Cardiac septum (tissue), 1 donor: ENCODE data around the gene PLK1. TPM values are rescaled to one million over a fixed set of nuclear protein-coding genes. Genes with fewer than 3 reads are reported as not detected.
A peak's percentile ranks its signal among the peaks of the same experiment; 100 is the strongest.
"Not testable (repeated sequence)": the region's sequence is repeated elsewhere in the genome, so short reads cannot be mapped to it uniquely, and the experiment has no call there.

ENCODE experiments used
- DNase-seq: peaks from one replicate; pipeline ENCODE4 v3.0.0-alpha.2; 2020; ENCODE audit warnings: low spot score
- intact Hi-C: fragments of 100-400 bp; cut with DNase I; formaldehyde crosslinking; loops from one replicate; pipeline ENCODE4 v1.14.0; 2022
- total RNA-seq: library from RNA; stranded (reverse); fragmentation: NEBNext Ultra II Directional; extraction: Animal tissue kit (Norgen Biotek cat#: 25700); gene quantifications from one replicate; pipeline ENCODE4 v1.2.1, GENCODE V29; 2021
- donor health status: DM: no; HTN: no; CAD: no.

PLK1 gene
- total RNA-seq, 1 donor from 2014 or later = 0.54 TPM

DNA sequence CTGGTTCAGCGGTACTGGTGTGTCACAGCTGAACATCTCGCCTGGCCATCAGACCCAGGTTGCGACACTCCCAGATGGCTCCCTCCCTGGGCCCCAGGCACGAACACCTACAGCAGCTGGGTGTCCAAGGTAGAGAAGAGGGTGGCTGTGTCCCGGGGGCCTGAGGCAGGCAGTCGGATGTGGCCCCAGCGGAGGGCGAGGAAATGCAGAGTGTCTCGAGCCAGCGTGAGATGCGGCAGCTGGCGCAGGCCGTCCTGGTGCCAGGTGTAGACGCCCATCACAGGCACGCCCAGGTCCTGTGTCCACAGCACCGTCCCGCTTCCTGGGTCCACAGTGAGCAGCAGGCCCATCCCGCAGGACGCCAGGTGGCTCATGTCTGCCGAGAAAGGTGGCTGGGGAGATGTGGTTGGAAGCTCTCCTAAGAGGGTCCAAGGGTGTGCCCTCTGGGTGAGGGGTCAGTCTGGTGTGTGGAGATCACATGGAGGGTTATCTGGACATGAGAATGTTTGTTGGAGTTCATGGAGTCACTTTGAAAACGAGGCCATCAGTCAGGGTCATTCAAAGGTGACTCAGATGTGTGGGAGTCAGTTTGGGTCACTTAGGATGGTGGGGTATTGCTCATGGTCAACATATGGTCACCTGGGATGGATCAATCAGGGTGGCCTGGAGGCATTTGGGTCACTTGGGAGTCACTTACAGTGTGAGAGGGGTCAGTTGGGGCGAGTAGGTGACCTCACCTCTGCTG lies 26.3 kb downstream of the PLK1 start:
- no peak for DNase-seq
- intact Hi-C loops = no loop called here

DNA sequence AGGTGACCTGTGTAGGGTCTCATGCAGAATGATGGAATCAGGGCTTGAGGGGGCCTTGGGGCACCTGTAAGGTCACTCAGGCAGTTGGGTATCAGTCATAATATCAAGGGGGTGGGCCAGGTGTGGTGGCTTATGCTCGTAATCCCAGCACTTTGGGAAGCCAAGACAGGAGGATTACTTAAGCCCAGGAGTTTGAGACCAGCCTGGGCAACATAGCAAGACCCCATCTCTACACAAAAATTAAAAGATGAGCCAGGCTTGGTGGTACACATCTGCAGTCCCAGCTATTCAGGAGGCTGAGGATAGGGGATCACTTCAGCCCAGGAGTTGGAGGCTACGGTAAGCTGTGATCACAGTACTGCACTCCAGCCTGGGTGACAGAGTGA lies 26.8 kb downstream of the PLK1 start:
- no peak for DNase-seq
- intact Hi-C loops = no loop called here

DNA sequence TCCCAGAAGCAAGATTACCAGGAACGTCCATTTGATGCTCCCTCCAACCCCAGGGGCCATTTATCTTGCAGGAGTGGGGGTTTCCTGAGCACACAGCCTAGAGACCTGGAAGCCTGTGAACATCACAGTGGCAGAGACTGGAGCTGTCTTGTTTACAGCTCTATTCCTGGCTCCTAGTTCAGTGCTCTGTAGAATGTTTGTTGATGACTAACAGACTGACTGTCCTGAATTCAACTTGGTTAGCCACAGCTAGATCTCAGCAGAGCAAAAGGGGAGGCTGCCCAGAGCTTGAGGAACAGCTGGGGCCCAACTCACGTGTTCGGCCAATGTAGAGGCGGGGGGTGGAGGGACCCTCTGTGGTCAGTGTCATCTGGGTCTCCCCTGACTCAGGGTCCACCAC lies 27.8 kb downstream of the PLK1 start:
- DNase-seq = no peak
- intact Hi-C loops = no loop called here

DNA sequence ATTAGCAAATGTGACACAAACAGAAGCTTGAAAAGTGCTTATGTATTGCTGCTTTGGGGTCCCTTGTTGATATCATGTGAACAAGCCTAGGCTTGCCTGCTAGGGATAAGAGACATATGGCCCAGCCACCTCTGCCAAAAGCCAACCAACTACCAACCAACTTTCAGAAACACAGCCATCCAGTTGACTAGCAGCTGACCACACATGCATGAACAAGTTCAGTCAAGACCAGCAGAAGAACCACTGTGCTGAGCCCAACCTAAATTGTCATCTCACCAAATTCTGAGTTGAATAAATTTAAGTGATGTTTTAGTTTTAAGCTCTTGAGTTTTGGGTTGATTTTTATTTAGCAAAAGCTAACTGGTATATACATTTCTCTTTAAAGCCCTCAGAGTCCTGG lies 30.8 kb downstream of the PLK1 start:
- no peak for DNase-seq
- intact Hi-C loops = no loop called here

DNA sequence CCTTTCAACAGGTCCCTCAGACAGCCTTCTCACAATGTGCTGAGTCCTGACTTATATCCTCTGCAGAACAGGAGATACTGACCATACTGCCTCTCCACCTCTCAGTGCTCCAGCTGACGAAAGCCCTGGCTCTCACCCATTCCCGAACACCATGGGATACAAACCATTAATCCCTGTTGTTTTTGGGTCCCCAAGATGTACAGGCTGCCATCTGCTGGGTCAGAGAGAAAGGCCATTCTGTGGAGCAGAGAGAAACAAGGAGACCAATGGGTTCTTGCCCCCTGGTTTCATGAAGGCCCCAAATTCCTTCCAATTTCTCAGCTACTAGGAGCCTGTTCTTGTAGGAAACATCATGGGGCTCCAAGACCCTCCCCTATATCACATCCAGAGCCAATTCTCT lies 31.3 kb downstream of the PLK1 start:
- intact Hi-C loops = no loop called here
- no peak for DNase-seq

DNA sequence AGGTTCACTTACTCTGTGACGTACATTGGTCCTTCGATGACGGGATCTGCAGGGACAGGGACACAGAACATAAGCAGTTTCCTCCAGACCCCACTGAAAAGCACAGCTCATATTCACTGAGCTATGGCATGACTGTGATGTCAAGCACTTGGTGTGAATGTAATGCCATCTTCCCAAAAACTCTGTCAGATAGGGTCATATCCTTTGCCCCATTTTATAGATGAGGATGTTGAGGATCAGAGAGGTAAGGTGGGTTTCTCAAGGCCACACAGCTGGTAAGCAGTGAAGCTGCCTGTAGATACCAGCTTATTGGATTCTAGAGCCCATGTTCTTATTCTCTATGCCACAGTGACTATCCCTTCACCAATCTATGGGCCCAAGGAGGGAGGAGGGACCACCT lies 31.8 kb downstream of the PLK1 start:
- intact Hi-C loops = no loop called here
- DNase-seq = no peak

DNA sequence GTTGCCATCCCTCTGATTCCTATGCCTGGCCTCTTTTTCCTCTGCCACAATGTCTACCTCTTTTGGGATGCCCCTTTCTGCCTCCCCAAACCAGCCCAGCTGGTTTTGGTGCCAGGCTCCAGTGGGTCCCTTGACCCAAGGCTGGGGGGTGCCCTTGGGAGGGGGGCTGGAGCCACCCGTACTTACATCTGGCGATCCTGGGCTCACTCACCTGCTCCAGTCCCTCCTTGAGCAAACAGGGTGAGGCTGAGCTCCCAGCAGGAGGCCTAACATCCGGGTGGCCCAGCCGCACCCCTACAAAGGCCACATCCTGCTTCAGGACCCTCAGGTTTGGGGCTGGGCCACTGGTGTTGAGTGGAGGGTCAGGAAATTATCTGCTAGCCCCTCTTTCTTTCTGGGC lies 33.1 kb downstream of the PLK1 start:
- peak; percentile 26 for DNase-seq
- intact Hi-C loops = no loop called here

DNA sequence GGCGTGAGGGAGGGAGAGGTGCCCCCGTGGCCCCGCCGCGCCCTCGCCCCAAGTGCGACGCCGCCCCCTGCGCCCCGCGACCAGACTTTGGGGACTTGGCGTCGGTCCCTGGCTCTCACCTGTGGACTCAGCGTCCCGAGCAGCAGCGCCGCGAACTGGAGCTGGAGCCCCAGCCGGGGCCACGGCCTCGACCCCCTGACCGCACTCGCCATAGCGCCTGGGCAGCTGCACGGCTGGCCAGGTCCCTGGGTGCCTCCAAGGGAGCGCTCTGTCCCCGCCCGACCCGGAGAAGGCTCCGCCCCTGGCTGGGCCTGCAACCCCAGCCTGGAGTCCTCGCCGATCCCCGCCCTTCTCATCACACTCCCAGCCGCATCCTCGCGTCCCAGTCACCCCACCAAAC lies 34.3 kb downstream of the PLK1 start, which contains the start of gene ERN2:
Gene ERN2 (minus strand): TSS at position 247 of the 400 bp plus-strand sequence. CDS start 35 bp downstream, at position 212.
- intact Hi-C loops = no loop called here
- DNase-seq = peak; percentile 57

DNA sequence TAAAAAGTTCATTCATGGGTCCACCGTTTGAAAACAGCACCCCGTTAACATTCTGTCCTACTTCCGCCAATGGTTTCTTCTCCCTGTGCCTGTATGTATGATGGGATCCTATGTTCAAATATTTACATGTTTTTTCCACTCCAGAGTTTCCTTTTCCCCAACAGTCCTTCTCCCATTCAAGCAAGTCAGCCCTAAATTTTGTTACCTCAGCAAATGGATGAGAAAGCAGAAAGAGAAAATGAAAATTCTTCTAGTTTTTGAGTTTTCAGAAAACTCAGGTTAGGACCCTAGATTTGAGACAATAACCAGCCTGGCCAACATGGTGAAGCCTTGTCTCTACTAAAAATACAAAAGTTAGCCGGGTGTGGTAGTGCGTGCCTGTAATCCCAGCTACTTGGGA lies 37.8 kb downstream of the PLK1 start:
- intact Hi-C loops = no loop called here
- DNase-seq = no peak

DNA sequence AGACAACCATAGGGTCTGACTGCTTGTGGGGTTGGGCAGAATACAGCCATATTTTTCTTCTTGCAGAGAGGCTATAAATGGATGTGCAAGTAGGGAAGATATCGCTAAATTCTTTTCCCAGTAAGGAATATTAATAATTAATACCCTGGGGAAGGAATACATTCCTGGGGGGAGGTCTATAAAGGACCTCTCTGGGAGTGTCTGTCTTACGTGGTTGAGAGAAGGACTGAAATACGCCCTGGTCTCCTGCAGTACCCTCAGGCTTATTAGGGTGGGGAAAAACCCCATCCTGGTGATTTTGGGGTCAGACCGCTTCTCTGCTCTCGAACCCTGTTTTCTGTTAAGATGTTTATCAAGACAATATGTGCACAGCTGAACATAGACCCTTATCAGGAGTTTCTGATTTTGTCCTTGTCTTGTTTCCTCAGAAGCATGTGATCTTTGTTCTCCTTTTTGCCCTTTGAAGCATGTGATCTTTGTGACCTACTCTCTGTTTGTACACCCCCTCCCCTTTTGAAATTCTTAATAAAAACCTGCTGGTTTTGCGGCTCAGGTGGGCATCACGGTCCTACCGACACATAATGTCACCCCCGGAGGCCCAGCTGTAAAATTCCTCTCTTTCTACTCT lies 44.0 kb downstream of the PLK1 start:
- DNase-seq, intact Hi-C loops: not testable (repeated sequence)

DNA sequence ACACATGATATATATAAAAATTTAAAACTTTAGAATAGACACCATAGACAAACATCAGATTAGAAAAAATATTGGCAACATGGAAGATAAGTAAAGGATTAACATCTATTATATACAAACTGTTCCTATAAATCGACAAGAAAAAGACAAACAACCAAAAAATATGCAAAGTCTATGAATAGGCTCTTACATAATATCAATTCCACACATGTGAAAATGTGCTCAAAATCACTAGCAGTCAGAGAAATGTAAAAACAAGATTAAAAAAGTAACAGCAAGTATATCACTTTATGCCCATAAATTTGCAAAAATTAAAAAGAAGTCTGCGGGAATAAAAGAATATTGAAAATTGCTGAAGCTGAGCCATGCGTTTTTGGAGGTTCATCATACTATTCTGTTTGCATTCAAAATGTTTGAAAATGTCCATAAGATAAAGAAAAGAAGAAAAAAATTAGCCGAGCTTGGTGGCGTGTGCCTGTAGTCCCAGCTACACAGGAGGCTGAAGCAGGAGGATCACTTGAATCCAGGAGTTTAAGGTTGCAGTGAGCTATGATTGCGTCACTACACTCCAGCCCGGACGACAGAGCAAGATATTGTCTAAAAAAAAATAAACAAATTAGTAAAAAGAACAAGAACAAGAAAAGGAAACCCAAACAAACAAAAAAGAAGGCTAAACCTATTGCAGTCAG lies 45.6 kb downstream of the PLK1 start:
- intact Hi-C loops = no loop called here
- DNase-seq = no peak

DNA sequence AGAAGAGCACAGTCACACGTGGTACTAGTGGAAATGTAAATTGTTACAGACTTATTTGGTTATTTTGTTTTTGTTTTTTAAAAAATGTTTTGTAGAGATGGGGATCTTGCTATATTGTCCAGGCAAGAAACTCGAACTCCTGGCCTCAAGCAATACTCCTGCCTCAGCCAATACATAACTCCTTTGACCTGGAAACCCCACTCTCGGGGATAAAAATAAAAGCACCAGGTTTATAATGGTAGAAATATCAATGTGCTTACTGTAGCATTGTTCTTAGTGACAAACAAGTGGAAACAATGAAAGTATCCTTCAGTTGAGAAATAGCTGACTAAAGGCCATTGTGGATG lies 46.1 kb downstream of the PLK1 start:
- DNase-seq = no peak
- intact Hi-C loops = no loop called here

DNA sequence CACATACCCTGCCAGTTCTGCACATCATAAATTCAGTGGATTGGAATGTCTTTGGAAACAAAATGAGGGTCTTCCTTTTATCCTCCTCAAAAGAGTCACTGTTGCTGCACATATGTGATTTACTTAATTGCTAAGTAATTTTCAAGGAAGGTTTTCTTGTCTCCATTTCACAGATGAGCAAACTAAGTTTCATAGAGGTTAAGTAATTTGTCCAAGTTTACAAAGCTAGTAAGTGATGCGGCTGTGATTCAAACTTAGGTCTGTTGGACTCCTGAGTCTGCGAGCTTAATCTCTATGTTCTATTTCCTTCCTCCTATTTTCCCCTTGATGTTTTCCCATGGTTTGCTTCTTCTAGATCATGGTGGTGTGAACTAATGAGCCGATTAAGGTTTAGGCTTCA lies 48.0 kb downstream of the PLK1 start:
- intact Hi-C loops = no loop called here
- no peak for DNase-seq

DNA sequence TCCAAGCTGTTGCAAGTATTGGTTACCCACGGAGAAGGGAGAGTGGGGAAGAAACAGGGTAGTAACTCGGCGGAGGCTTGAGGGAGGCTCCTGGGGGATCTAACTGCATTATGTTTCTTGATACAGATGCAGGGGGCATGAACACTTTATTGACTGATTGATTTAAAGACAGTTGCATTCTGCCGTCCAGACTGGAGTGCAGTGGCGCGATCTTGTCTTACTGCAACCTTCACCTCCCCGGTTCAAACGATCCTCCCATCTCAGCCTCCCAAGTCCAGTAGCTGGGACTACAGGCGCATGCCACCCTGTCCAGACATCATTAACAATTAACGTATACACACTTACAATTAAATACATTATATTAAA lies 49.4 kb downstream of the PLK1 start:
- intact Hi-C loops = no loop called here
- no peak for DNase-seq

DNA sequence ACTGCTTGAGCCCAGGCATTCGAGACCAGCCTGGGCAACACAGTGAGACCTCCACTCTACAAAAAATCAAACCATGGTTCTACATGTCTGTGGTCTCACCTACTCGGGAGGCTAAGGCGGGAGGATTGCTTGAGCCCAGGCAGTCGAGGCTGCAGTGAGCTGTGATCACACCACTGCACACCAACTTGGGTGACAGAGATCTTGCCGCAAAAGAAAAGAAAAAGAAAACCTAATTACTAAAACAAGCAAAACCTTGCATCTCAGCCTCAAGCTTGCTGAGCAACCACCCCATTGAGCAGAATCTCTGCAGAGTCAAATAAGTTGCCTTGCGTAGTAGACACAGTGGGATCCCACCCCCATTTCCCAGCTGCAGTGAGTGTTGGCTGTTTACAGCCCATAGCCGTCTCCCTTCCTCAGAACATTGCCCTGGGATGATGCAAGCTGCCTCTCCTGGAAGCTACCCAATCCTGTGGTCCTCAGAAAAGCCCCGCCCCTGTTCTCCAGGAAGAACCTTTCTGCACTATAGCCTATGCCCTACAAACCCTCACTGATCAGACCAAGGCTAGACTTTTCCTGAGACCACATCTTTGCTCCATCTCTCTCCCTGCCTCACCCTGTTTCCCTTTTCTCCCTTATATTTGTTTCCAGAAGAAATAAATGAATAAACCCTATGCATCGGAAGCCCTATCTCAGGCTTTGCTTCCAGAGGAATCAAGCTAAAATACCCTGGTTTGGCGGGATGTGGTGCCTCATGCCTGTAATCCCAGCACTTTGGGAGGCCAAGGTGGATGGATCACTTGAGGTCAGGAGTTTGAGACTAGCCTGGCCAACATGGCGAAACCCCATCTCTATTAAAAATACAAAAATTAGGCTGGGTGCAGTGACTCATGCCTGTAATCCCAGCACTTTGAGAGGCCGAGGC lies 51.1 kb downstream of the PLK1 start:
- intact Hi-C loops = no loop called here
- no peak for DNase-seq

DNA sequence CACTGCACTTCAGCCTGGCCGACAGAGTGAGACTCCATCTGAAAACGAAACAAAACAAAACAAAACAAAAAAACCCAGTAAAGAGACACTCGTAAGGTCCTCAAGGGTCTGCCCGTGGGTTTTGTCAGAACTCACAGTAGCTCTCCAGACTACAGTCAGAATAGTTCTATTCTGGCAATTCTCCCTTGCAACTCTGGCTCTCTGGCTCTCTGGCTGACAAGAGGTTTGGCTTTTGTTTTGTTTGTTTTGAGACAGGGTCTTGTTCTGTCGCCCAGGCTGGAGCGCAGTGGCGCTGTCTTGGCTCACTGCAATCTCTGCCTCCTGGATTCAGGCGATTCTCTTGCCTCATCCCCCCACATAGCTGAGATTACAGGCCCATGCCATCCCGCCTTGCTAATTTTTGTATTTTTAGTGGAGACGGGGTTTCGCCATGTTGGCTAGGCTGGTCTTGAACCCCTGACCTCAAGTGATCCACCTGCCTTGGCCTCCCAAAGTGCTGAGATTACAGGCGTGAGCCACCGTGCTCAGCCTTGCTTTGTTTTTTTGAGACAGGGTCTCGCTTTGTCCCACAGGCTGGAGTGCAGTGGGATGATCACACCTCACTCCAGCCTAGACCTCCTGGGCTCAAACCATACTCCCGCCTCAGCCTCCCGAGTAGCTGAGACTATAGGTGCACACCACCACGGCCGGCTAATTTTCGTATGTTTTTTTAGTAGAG lies 55.6 kb downstream of the PLK1 start:
- no peak for DNase-seq
- intact Hi-C loops = no loop called here

DNA sequence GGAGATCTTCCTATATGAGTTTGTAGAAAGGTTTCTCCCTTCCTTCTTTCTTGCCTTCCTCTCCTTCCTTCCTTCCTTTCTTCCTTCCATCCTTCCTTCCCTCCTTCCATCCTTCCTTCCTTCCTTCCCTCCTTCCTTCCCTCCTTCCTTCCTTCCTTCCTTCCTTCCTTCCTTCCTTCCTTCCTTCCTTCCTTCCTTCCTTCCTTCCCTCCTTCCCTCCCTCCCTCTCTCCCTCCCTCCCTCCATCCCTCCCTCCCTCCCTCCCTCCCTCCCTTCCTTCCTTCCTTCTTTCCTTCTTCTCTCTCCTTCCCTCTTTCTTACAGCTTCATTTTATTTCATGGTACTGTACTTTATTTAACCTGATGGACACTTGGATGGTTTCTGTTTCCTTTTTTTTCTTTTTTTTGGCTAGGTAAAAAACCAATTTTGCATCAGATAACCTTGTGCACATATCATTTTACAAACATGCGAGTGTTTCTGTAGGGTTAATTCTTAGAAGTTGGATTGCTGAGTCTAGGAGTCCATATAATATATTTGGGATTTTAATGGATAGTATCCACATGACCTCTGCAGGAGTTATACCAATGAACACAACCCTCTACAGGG lies 58.8 kb downstream of the PLK1 start:
- intact Hi-C loops = loop anchor here (5.0 kb wide), 1 partner anchor 300 kb away; no protein-coding TSS in a partner anchor
- DNase-seq = not testable (repeated sequence)

DNA sequence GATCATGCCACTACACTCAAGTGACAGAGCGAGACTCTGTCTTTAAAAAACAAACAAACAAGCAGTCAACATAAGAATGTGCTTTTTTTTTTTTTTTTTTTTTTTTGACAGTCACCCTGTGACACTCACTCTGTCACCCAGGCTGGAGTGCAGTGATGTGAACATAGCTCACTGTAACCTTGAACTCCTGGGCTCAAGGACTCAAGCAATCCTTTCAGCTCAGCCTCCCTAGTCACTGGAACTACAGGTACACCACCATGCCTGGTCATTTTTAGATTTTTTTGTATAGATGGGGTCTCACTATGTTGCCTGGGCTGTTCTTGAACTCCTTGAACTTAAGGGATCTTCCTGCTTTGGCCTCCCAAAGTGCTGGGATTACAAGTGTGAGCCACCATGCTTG lies 60.8 kb downstream of the PLK1 start:
- intact Hi-C loops = loop anchor here (5.0 kb wide), 1 partner anchor 298 kb away; no protein-coding TSS in a partner anchor
- no peak for DNase-seq
